Naive thymus-derived CD4-positive, alpha-beta T cell (primary cell): Measurements from ENCODE around the gene YBX1. TPM values are rescaled to one million over a fixed set of nuclear protein-coding genes. Genes with fewer than 3 reads are reported as not detected.

ENCODE experiments used
- ATAC-seq: fragments of 150-1000 bp; cut with Tn5 transposase; 2 replicates; pipeline ENCODE4 v1.10.0; 2021; ENCODE audit warnings: mild to moderate bottlenecking, moderate library complexity
- CTCF ChIA-PET: fragments of 350-600 bp; sonication (Branson Sonifier 250); formaldehyde crosslinking; loops from one replicate; lab custom pipeline; 2021; ENCODE audit warnings: antibody characterized with exemption; lab: Charles Lee
- POLR2A ChIA-PET: fragments of 350-600 bp; sonication (Branson Sonifier 250); formaldehyde crosslinking; loops from one replicate; lab custom pipeline; 2021; ENCODE audit warnings: antibody characterized with exemption, inconsistent platforms; lab: Charles Lee
- DNase-seq, 9 donors: peaks; one replicate each; pipeline versions ENCODE4 v3.0.0 to v3.0.0-alpha.2; 2020 to 2022; ENCODE audit warnings: mixed read lengths in 1 of 9
- H3K27ac ChIP-seq: one replicate; pipeline ENCODE4 v1.7.0; 2013; ENCODE audit warnings: mild to moderate bottlenecking, low read depth, low read length, moderate library complexity
- H3K27me3 ChIP-seq, 2 donors: one replicate each; pipeline ENCODE4 v1.7.0; 2013; ENCODE audit warnings: low read length in 2 of 2, mild to moderate bottlenecking in 2 of 2, moderate library complexity in 2 of 2; ENCODE audit not compliant: control insufficient read depth in 2 of 2, insufficient read depth in 2 of 2
- H3K36me3 ChIP-seq, 3 experiments: 1 replicate in 2 of 3; 2 replicates in 1 of 3; pipeline ENCODE4 v1.7.0; 2013; ENCODE audit warnings: low read length in 3 of 3, mild to moderate bottlenecking in 3 of 3, moderate library complexity in 1 of 3; ENCODE audit not compliant: insufficient read depth in 3 of 3, control insufficient read depth in 2 of 3
- H3K4me1 ChIP-seq, 2 donors: one replicate each; pipeline ENCODE4 v1.7.0; 2013; ENCODE audit warnings: low read length in 2 of 2, mild to moderate bottlenecking in 2 of 2, moderate library complexity in 1 of 2; ENCODE audit not compliant: control insufficient read depth in 2 of 2, insufficient read depth in 2 of 2
- H3K4me3 ChIP-seq: 2 replicates; pipeline ENCODE4 v1.7.0; 2013; ENCODE audit warnings: mild to moderate bottlenecking, low read length
- H3K9me3 ChIP-seq, 3 experiments: 1 replicate in 2 of 3; 2 replicates in 1 of 3; pipeline ENCODE4 v1.7.0; 2013; ENCODE audit warnings: low read length in 3 of 3; ENCODE audit not compliant: control insufficient read depth in 2 of 3
- H3K27ac Mint-ChIP-seq, 9 donors: one replicate each; pipeline ENCODE4 v1.8.0; 2020 to 2022; ENCODE audit warnings: mixed read lengths in 9 of 9, mild to moderate bottlenecking in 8 of 9, moderate library complexity in 5 of 9, inconsistent platforms in 2 of 9
- H3K27me3 Mint-ChIP-seq, 5 donors: one replicate each; pipeline ENCODE4 v1.8.0; 2021 to 2022; ENCODE audit warnings: mixed read lengths in 5 of 5, mild to moderate bottlenecking in 1 of 5
- H3K36me3 Mint-ChIP-seq, 5 donors: one replicate each; pipeline ENCODE4 v1.8.0; 2020 to 2022; ENCODE audit warnings: mixed read lengths in 5 of 5, mild to moderate bottlenecking in 3 of 5, inconsistent platforms in 1 of 5
- H3K4me1 Mint-ChIP-seq, 7 donors: one replicate each; pipeline ENCODE4 v1.8.0; 2020 to 2022; ENCODE audit warnings: mixed read lengths in 7 of 7, mild to moderate bottlenecking in 3 of 7, inconsistent platforms in 1 of 7
- H3K4me3 Mint-ChIP-seq, 10 donors: one replicate each; pipeline ENCODE4 v1.8.0; 2020 to 2022; ENCODE audit warnings: mild to moderate bottlenecking in 10 of 10, mixed read lengths in 10 of 10, moderate library complexity in 6 of 10, inconsistent platforms in 2 of 10
- H3K9me3 Mint-ChIP-seq, 11 donors: one replicate each; pipeline ENCODE4 v1.8.0; 2020 to 2022; ENCODE audit warnings: mixed read lengths in 11 of 11, mild to moderate bottlenecking in 4 of 11, inconsistent platforms in 1 of 11, moderate library complexity in 1 of 11
- intact Hi-C, 2 donors: fragments of 100-400 bp; cut with micrococcal nuclease; formaldehyde crosslinking; loops; one replicate each; pipeline ENCODE4 v1.15.1; 2023
- polyA plus RNA-seq, 2 donors: library from polyadenylated mRNA; unstranded; fragments of 300-500 nt; fragmentation: Illumina TruSeq; gene quantifications; one replicate each; pipeline ENCODE4 v1.2.3, GENCODE V29; 2021
- total RNA-seq, 6 experiments: library from RNA in 5 of 6; stranded (reverse) in 5 of 6; gene quantifications; 1 replicate in 5 of 6; 2 replicates in 1 of 6; pipeline ENCODE4 v1.2.3 and lab custom pipeline; 2021 to 2026

Gene YBX1
- total and polyA plus RNA-seq, 7 experiments from 2014 or later, result 66.6 to 471 (median 286) TPM

DNA sequence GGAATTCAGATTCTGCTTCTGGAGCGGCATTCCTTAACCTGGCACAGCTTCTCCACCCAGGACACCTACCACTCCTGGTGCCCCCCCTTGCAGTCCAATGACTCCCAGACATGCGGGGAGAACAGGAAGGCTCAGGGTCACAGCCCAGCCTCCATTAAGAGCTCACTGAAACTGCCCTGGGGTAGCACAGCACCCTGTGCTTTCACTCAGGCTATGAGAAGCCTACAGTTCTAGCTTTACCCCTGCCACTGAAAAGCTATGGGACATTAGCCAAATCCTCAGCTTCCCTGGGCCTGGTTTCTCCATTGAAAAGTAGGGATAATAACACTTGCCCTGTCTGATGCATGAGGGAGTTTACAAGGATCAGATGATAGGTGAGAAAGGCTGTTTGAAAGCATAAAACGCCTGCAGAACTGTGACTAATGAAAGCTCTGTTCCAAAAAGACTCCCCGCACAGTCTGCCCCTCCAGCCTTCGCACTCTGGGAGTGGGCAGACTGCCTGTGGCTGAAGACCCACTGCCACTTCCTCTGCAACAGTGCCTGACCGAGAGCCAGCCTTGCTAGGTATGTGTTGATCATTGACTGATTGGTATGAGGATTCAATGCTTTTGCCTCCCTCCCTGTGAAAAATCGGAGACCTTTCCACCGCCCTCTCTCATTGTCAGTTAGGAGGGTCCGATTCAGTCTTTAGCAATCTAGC is 60.5 kb downstream of the YBX1 start:
- DNase-seq, result no peak
- no peaks in the 10 kb centered on the region for H3K9me3 Mint-ChIP-seq
- H3K27ac Mint-ChIP-seq, result peak overlapping the region in 2 of 9 donors; percentile 25 to 84
- CTCF ChIA-PET, result interaction anchor here (1.6 kb wide), 1 partner anchor 165 kb away, joined by 6 read pairs; no protein-coding TSS in a partner anchor
- H3K27me3 ChIP-seq, result no peaks in the 10 kb centered on the region
- ATAC-seq, result no peak
- H3K36me3 Mint-ChIP-seq, result peaks cover 0 to 6% (median 0%) of the 10 kb centered on the region in 5 donors
- H3K4me1 Mint-ChIP-seq, result peaks cover 0 to 3% (median 0%) of the 10 kb centered on the region in 7 donors
- H3K4me1 ChIP-seq, result no peaks in the 10 kb centered on the region
- H3K36me3 ChIP-seq, result peaks cover 0 to 20% (median 4%) of the 10 kb centered on the region in 3 experiments
- POLR2A ChIA-PET, result no interaction called here
- no peaks in the 10 kb centered on the region for H3K9me3 ChIP-seq
- H3K4me3 Mint-ChIP-seq, result no peak overlapping the region
- H3K27ac ChIP-seq, result no peak overlapping the region
- H3K4me3 ChIP-seq, result no peak overlapping the region
- intact Hi-C loops, result loop anchor here (10.0 kb wide), 2 partner anchors 398 to 568 kb away; no protein-coding TSS in a partner anchor
- H3K27me3 Mint-ChIP-seq, result no peaks in the 10 kb centered on the region

DNA sequence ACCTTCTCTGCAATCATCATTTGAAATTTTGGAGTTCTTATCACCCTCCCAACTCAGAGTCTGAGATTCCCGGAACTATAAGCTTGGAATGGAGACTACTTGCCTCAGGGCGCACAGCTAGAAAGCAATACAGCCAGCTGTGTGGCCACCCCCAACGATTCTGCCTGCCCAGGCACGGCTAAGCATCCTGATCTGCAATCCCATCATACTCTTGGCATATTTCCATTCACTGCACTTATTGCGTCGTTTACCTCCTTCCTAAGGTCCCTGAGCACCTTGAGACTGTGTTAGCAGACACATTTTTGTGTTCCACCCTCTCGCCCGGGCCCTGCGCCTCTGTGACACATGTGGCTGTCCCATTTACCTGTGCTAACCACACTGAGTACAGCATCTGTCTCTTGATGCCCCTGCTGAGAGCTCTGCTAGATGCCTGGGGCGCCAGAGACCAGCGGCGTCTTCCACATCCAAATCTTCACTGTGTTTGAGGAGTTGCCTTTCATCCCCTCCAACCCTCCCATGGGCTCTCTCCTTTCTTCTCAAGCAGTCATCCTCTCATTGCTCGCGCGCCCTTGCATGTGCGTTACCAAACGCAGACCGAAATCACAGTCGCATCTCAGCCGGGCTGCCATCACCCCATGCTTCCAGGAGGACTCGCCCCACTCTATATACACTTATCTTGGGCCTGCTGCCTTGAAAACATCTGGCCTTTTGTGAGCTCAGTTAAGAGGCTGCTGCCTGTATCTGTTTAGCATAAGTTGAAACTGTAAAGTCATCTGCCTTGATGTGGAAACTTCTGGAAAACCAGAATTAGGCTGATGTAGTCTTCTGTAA is 61.3 kb downstream of the YBX1 start:
- H3K4me3 ChIP-seq, result no peak overlapping the region
- DNase-seq (no peak), ATAC-seq (no peak)
- peaks cover 0 to 28% (median 4%) of the 10 kb centered on the region in 3 experiments for H3K36me3 ChIP-seq
- peaks cover 0 to 3% (median 0%) of the 10 kb centered on the region in 7 donors for H3K4me1 Mint-ChIP-seq
- intact Hi-C loops, result loop anchor here (10.0 kb wide), 2 partner anchors 399 to 569 kb away; no protein-coding TSS in a partner anchor
- CTCF ChIA-PET, result interaction anchor here (1.6 kb wide), 1 partner anchor 165 kb away, joined by 6 read pairs; no protein-coding TSS in a partner anchor
- no peaks in the 10 kb centered on the region for H3K27me3 ChIP-seq
- H3K27me3 Mint-ChIP-seq, result no peaks in the 10 kb centered on the region
- no peaks in the 10 kb centered on the region for H3K4me1 ChIP-seq
- POLR2A ChIA-PET, result no interaction called here
- H3K27ac Mint-ChIP-seq, result no peak overlapping the region
- no peaks in the 10 kb centered on the region for H3K9me3 ChIP-seq
- no peaks in the 10 kb centered on the region for H3K9me3 Mint-ChIP-seq
- no peak overlapping the region for H3K27ac ChIP-seq
- H3K4me3 Mint-ChIP-seq, result no peak overlapping the region
- H3K36me3 Mint-ChIP-seq, result peaks cover 0 to 9% (median 3%) of the 10 kb centered on the region in 5 donors

DNA sequence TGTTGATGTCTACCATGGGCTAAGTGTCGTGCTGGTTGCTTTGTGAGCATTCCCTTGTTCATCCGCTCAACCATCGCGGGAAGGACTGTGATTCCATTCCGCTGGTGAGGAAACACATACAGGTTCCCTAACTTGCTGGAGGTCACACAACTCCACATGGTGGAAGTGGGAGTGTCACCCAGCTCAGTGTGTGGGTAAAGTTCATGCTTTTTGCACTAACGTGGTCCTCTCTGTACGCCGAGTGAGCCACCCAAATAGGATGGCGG is 61.9 kb downstream of the YBX1 start:
- Histone ChIP-seq H3K4me3 (no peak overlapping the region), H3K4me1 (no peaks in the 10 kb centered on the region), H3K27ac (no peak overlapping the region), H3K9me3 (no peaks in the 10 kb centered on the region), H3K27me3 (no peaks in the 10 kb centered on the region), H3K36me3 (peaks cover 0 to 33% (median 4%) of the 10 kb centered on the region in 3 experiments)
- H3K4me3 Mint-ChIP-seq, result no peak overlapping the region
- no peak for DNase-seq
- H3K36me3 Mint-ChIP-seq, result peaks cover 0 to 14% (median 5%) of the 10 kb centered on the region in 5 donors
- no peaks in the 10 kb centered on the region for H3K27me3 Mint-ChIP-seq
- peak overlapping the region in 1 of 9 donors; percentile 38 for H3K27ac Mint-ChIP-seq
- peaks cover 0 to 3% (median 0%) of the 10 kb centered on the region in 7 donors for H3K4me1 Mint-ChIP-seq
- ATAC-seq, result no peak
- intact Hi-C loops, result loop anchor here (10.0 kb wide), 2 partner anchors 399 to 569 kb away; no protein-coding TSS in a partner anchor
- ChIA-PET CTCF (interaction anchor here (1.6 kb wide), 1 partner anchor 166 kb away, joined by 6 read pairs; no protein-coding TSS in a partner anchor), POLR2A (interaction anchor here (1.0 kb wide), 1 partner anchor 61 kb away, joined by 3 read pairs; no protein-coding TSS in a partner anchor)
- no peaks in the 10 kb centered on the region for H3K9me3 Mint-ChIP-seq

DNA sequence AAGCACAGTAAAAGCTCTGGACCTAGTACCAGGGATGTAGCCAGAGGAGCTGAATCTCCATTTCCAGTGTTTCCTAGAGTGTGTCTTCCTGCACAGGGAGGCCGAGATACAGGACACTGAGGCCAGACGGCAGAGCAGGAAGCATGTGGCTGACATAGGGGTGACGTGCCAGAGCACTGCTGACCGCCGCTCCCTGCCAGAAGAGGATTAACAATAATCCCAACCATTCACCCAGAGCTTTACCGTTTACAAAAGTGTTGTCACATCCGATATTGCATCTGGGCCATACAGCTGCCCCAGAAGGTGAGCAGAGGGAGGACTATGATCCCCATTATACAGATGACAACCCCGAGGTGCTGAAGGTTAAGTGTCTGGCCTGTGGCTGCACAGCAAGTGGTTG is 63.6 kb downstream of the YBX1 start:
- H3K4me1 ChIP-seq, result no peaks in the 10 kb centered on the region
- H3K36me3 ChIP-seq, result peaks cover 0 to 46% (median 4%) of the 10 kb centered on the region in 3 experiments
- ChIA-PET POLR2A (no interaction called here), CTCF (interaction anchor here (0.6 to 3.1 kb wide), 7 partner anchors 14 to 1118 kb away, joined by 3 to 18 read pairs (median 4); no protein-coding TSS in a partner anchor)
- Mint-ChIP-seq H3K4me3 (no peak overlapping the region), H3K27me3 (no peaks in the 10 kb centered on the region), H3K9me3 (peaks cover 0 to 3% (median 0%) of the 10 kb centered on the region in 11 donors), H3K4me1 (peaks cover 0 to 3% (median 0%) of the 10 kb centered on the region in 7 donors), H3K27ac (peak overlapping the region in 1 of 9 donors; percentile 12), H3K36me3 (peaks cover 8 to 26% (median 13%) of the 10 kb centered on the region in 5 donors)
- no peaks in the 10 kb centered on the region for H3K9me3 ChIP-seq
- no peak overlapping the region for H3K27ac ChIP-seq
- H3K4me3 ChIP-seq, result no peak overlapping the region
- DNase-seq (no peak), ATAC-seq (no peak)
- intact Hi-C loops, result loop anchor here (10.0 kb wide), 2 partner anchors 401 to 571 kb away; no protein-coding TSS in a partner anchor
- H3K27me3 ChIP-seq, result no peaks in the 10 kb centered on the region

DNA sequence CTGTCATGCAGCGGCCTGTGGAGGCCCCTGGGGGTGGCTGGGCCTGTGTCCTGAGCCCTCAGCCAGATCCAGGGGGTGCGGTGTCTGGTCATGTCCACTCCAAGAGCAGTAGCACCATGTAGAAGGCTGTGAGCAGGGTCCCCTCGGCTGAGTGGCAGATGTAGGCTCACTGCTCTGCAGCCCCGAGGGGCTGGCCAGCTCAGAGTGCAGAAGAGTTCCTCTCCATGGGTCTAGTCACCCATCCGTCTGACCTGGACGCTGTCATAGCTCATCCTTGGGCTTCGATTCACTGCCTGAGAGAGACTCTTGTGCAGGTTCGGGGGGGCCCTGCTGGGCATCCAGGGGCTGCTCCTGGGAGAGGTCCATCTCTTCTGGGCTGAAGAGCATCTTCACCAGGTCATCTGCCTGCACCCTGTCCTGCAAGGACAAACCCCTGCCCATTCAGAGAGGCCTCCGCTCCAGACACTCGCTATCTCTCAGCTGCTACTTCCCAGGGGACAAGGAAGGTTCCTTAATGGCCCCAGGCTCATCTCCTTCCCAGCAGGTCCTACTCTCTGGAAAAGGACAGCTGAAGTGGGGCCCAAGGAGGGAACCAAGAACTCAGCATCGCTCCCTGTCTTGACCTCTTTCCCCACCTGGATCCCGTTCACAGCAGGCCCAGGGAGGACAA is 64.4 kb downstream of the YBX1 start:
- no peak for ATAC-seq
- ChIA-PET CTCF (interaction anchor here (0.8 to 3.1 kb wide), 9 partner anchors 12 to 599 kb away, joined by 3 to 18 read pairs (median 4); partner anchors contain the start of genes C1orf50, CCDC30 and P3H1), POLR2A (no interaction called here)
- Histone ChIP-seq H3K4me1 (no peaks in the 10 kb centered on the region), H3K27ac (no peak overlapping the region), H3K9me3 (no peaks in the 10 kb centered on the region), H3K27me3 (no peaks in the 10 kb centered on the region), H3K4me3 (no peak overlapping the region), H3K36me3 (peaks cover 0 to 47% (median 4%) of the 10 kb centered on the region in 3 experiments)
- Mint-ChIP-seq H3K9me3 (peaks cover 0 to 3% (median 0%) of the 10 kb centered on the region in 11 donors), H3K4me1 (peaks cover 0 to 3% (median 0%) of the 10 kb centered on the region in 7 donors), H3K4me3 (no peak overlapping the region), H3K27ac (peak overlapping the region in 3 of 9 donors; percentile 12 to 55 (median 28)), H3K27me3 (no peaks in the 10 kb centered on the region), H3K36me3 (peaks cover 9 to 28% (median 15%) of the 10 kb centered on the region in 5 donors)
- no peak for DNase-seq
- intact Hi-C loops, result loop anchor here (1.0 to 10.0 kb wide), 4 partner anchors 168 to 572 kb away; no protein-coding TSS in a partner anchor
